Measurements from ENCODE around the gene CPEB4. TPM values are rescaled to one million over a fixed set of nuclear protein-coding genes. Genes with fewer than 3 reads are reported as not detected.

CPEB4 gene
- total and polyA plus RNA-seq, 8 donors, result 3.5 to 115 (median 31.7) TPM

DNA sequence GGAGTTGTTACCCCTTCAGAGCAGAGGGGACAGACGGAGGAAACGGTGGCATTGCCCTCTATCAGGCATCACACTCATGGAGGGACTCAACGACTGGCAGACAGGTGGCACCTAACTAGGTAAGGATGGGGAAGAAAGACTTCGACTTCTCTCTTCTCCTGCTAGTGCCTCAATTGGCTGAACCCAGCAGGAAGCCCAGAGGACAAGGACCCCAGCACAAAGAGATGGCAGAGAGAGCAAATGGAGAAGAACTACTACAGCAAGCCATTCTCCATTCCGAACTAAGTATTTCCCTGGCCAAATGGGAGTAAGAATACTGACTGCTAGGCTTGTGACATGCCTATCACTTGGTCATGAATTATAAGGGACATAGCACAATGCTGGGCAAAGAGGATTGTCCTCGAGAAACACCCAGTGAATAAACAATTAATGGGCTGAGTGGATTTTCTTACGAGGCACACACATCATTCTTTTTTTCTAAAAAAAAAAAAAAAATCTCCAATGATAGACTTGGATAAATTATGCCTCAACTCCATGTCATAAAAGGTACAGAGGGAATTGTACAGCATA, 35.3 kb upstream of the CPEB4 start:
- TF ChIP-seq POLR2AphosphoS5 (IDR thresholded peaks at IDR 0.05), result no peak
- TF ChIP-seq EP300 (IDR thresholded peaks at IDR 0.05), result no peak
- no peak for TF ChIP-seq POLR2A (IDR thresholded peaks at IDR 0.05)
- TF ChIP-seq CTCF (IDR thresholded peaks at IDR 0.05), result no peak
- intact Hi-C loops (cut with DNase I; ENCODE audit: low total_unique reads), result no loop called here
- no peaks in the 10 kb centered on the region for H3K27me3 ChIP-seq
- no peak for DNase-seq
- H3K27ac ChIP-seq, result no peak overlapping the region
- no peaks in the 10 kb centered on the region for H3K36me3 ChIP-seq
- no peak overlapping the region for H3K4me3 ChIP-seq
- H3K9me3 ChIP-seq, result peaks cover 0 to 15% (median 9%) of the 10 kb centered on the region in 4 donors
- H3K4me1 ChIP-seq, result peaks cover 0 to 26% (median 8%) of the 10 kb centered on the region in 4 donors
- 82 to 89% (median 86%) methylated on average over 7 of the region's 7 CpGs for WGBS, 5 donors

- Histone ChIP-seq H3K4me3 (no peak overlapping the region), H3K9me3 (peaks cover 0 to 10% (median 9%) of the 10 kb centered on the region in 4 donors), H3K36me3 (no peaks in the 10 kb centered on the region), H3K27me3 (no peaks in the 10 kb centered on the region), H3K4me1 (peaks cover 4 to 33% (median 14%) of the 10 kb centered on the region in 4 donors), H3K27ac (peak overlapping the region in 2 of 5 donors; percentile 1 to 25)
- intact Hi-C loops (cut with DNase I; ENCODE audit: low total_unique reads), result no loop called here
- no peak for DNase-seq
- WGBS, 5 donors, result 82 to 89% (median 88%) methylated on average over 11 of the region's 11 CpGs
- TF ChIP-seq POLR2A (IDR thresholded peaks at IDR 0.05), result no peak
These were observed 34.6 kb upstream of the CPEB4 start for GRCh38 chr5:173853370-173854131.

DNA sequence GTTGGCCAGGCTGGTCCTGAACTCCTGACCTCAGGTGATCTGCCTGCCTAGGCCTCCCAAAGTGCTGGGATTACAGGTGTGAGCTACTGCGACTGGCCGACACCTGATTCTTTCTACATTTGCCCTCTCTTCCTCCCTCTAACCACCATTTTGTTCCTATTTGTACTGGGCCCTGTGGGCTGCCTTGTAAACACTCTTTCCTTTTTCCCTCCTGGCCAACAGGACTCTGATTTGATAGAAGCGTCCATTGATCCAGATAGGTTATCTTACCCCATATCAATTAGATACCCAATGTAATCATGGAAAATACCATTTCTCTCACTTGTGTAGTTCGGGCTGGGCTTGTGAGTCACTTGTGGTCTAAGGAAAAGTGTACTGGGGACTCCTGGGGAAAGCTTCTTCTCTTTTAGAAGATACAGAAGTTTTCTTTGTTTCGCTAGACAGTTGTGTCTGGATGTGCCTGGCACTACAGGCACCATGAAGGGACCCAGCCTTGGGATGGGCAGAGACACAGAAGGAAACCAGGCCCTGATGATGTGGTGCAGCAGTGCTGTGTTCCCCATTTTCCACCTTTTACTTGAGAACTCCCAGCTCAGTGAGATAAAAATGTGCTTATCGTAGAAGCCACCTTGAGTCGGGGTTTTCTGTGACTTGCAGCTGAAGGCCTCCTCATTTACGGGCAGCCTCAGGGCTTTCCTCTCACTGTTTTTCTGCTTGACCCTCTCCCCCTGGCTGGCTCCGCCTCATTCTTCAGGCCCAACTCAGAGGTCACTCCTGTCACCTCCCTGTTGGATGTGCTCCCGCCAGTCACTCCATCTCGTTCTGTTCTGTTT, 32.8 kb upstream of the CPEB4 start:
- H3K27ac ChIP-seq, result peak overlapping the region; percentile 69 to 80 (median 78)
- WGBS, 5 donors, result 37 to 70% (median 45%) methylated on average over 11 of the region's 11 CpGs
- no peak overlapping the region for H3K4me3 ChIP-seq
- peaks cover 17 to 51% (median 29%) of the 10 kb centered on the region in 4 donors for H3K4me1 ChIP-seq
- intact Hi-C loops (cut with DNase I; ENCODE audit: low total_unique reads), result no loop called here
- no peaks in the 10 kb centered on the region for H3K9me3 ChIP-seq
- TF ChIP-seq POLR2A (IDR thresholded peaks at IDR 0.05) (no peak), EP300 (IDR thresholded peaks at IDR 0.05) (no peak), POLR2AphosphoS5 (IDR thresholded peaks at IDR 0.05) (peak in 2 of 3 donors; percentile 74 to 81), CTCF (IDR thresholded peaks at IDR 0.05) (no peak)
- peak in 1 of 2 donors; percentile 54 for DNase-seq
- H3K36me3 ChIP-seq, result no peaks in the 10 kb centered on the region
- no peaks in the 10 kb centered on the region for H3K27me3 ChIP-seq

DNA sequence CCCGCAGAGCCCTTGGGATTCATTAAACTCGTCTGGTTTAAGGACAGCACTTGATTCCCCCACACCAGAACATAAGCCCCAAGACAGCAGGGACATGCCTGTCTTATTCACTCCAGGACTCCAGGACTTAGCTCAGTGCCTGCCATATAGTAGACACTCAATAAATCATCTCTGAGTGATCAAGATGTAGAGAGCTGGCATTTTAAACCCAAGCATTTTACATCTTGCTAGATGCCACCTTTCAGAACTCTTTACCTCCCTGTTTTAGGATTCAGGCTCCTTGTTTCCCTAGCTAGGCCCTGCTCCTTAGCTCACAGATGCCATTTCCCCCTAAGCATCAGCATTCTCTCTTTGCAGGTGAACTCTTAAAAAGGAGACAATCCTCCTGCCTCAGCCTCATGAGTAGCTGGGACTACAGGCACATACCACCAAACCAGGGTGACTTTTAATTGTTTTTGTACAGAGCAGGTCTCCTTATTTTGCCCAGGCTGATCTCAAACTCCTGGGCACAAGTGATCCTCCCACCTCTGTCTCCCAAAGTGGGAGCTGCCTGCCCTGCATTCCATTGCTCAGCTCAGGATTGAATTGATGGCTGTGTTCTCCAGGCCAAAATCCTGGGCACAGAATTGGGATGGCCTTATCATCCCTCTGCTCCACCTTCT, 32.0 kb upstream of the CPEB4 start:
- WGBS, 5 donors, result 29 to 64% (median 50%) methylated on average over 2 of the region's 2 CpGs
- DNase-seq, result no peak
- H3K36me3 ChIP-seq, result no peaks in the 10 kb centered on the region
- H3K4me1 ChIP-seq, result peaks cover 17 to 53% (median 35%) of the 10 kb centered on the region in 4 donors
- no peak for TF ChIP-seq POLR2A (IDR thresholded peaks at IDR 0.05)
- no peak for TF ChIP-seq CTCF (IDR thresholded peaks at IDR 0.05)
- no peak for TF ChIP-seq EP300 (IDR thresholded peaks at IDR 0.05)
- no peak for TF ChIP-seq POLR2AphosphoS5 (IDR thresholded peaks at IDR 0.05)
- no peak overlapping the region for H3K4me3 ChIP-seq
- H3K27ac ChIP-seq, result peak overlapping the region; percentile 69 to 80 (median 75)
- intact Hi-C loops (cut with DNase I; ENCODE audit: low total_unique reads), result no loop called here
- H3K9me3 ChIP-seq, result no peaks in the 10 kb centered on the region
- no peaks in the 10 kb centered on the region for H3K27me3 ChIP-seq
